T-helper 9 cell (primary cell): ENCODE measurements around the gene OSM.

Source experiments
- DNase-seq: peaks from one replicate; pipeline ENCODE4 v3.0.0-alpha.2; 2020

The OSM gene

GRCh38 chr22:30261134-30261533 is 5.5 kb downstream of the OSM start:
- DNase-seq, result no peak

DNA sequence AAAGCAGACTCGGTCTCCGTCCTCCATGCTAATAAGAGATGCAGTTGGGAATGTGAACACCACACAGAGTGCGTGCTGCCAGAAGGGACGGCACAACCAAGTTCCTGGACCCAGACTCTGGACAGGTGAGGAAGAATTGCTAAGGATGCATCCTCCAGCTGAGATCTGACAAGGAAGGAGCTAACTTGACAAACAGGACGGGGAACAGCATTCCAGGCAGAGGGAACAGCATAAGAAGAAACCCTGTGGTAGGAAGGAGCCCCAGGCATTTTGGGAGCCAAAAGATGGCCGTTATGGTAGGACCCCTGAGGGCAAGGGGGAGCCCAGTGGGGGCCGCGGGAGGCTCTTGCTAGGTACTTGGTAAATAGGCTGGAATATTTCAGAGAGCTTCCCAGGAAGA is 6.0 kb downstream of the OSM start:
- no peak for DNase-seq

DNA sequence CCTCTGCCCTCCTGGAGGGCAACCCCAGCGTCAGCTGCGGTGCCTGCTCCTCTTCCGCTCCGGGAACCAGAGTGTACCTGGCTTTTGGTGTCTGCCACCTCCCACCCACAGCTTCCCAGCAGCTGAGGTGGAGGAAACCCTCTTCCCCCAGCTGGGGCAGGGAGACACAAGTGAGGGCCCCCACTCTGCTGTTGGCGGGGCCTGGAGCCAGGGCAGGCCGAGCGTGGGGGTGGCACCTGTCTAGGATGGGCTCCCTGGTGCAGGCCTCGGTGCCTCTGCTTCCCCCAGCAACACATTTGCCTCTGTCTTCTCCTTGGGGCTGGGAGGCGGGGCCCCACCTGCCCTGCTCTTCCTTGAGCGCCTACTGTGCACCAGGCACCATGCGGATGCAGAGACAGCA is 6.4 kb downstream of the OSM start:
- no peak for DNase-seq

DNA sequence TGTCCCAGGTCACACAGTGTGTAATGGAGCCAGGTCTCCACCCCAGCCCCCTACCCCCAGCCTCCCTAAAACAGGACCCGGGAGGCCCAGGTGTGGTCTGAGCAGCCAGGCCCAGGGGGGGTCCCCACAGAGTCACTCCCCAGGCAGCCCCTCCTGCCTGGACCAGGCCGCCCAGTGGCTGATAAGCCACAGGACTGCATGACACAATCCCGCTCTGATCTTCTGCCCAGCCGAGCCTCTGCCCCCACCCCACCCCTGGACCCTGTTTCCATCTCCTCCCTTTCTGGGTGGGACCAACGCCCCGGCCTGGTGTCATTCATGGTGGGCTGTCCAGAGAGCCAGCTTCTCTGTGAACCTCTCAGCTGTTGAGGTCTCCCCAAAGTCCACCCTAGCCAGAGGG is 12.3 kb downstream of the OSM start:
- no peak for DNase-seq

- no peak for DNase-seq
Measured at GRCh38 chr22:30253205-30253852, 13.3 kb downstream of the OSM start.

GRCh38 chr22:30252411-30253204 is 14.0 kb downstream of the OSM start:
- no peak for DNase-seq

DNA sequence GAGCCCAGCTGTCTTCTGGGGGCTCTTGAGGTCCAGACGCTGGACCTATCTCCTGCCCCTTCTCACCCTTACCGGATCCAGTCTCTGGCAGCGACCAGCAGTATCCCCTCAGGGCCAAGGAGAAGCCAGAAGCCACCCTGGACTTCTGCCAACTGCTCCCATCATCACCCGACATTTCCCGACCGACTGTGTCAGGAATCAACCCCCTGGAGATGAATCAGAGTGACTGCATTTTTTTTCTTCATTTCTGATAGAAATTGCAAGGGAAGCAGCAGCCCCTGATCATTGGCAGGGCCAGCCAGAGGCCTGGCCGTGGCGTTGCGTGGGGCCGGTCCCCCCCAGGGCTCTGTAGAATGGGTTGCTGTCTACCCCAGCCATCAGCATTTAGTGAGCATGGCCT is 14.9 kb downstream of the OSM start:
- DNase-seq, result no peak

DNA sequence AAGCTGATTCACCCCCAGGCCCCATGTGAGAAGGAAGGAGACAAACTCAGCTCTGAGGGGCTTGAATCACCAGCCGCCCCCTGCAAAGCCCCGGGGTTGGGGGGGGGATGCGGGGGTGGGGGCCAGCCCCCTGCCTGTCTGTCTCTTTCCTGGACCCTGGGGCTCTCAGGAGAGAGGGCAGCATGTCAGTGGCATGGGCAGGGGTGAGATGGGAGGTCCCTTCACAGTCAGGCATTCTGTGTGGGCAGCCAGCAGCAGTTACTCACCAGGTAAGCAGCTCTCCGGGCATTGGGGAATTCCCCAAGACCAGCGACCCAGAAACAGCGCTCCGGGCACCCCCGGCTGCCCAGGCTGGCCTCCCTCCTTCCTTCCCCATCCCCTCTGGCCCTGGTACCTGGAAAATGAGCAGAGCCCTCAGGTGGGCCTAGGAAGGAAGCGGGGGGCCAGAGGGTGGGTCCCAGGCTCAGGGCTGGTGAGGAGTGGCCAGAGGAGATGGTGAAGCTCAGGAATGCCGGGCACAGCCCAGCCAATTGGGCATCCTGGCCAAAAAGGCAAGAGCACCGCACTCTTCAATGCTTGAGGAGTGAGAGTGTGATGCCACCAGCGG is 15.9 kb downstream of the OSM start:
- no peak for DNase-seq

DNA sequence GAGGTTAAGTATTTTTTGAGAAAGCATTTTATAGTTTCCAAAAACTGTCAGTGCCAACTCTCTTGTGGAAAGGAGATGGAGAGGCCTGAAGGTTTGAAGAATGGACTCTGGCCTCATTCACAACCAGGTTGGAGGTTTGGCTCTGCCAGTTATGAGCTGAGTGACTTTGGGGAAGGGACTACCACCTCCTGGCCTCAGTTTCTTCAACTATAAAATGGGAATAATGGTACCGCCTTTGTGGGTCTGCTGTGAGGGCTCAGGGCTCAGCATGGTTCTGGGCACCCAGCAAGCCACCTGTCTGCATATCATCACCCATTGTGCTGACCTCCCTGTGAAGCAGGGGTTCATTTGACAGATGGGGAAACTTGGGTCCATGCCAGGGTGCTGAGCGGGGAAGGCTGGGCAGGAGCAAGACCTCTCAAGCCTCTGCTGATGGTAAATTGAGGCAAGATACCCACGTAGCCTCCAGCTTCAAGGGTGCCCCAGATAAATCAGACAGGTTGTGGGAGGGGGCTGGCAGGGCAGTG is 16.5 kb downstream of the OSM start:
- no peak for DNase-seq

DNA sequence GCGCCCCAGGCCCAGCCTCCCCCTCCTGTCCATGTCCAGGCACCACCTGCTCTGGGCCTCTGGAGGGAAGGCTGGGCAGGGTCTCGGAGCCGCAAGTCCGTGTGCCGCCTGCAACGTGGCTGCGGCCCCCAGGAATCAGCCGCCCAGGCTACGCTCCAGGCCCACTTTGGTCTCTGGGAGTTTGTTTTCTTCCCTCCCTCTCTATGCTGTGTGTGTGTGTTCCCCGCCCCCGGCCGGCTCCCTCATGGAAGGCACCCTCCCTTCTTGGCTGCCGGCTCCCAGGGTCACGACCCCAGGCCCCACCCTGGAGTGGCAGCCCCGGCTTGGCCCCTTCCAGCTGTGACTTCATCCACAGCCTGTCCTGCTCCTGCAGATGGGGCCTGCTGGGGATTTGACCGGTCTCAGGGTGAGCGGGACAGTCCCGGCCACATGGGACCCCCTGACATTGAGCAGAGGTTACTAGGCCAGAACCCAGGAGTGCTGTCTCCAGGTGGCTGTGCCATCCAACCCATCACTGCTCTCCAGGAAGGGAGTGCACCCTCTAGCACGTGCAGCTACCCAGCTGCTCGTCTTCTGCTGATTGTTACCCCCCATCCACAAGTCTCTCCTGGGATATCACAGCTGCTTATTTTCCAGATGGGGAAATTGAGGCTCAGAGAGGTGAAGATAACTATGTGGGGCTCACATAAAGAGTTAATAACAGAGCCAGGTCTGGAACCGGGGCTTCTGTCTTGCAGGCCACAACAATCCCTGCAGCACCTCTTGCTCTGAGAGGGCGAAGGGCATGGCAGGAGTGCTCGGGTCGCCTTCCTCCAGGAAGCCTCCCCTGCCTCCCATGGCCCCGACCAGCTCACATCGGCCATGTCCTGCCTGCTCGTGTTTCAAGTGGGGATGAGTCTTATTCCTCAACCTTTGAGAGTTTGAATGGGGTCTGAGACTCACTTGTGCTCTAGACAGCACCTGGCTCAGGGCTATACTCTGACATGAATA is 17.3 kb downstream of the OSM start:
- no peak for DNase-seq

GRCh38 chr22:30248484-30248883 is 18.2 kb downstream of the OSM start:
- no peak for DNase-seq

DNA sequence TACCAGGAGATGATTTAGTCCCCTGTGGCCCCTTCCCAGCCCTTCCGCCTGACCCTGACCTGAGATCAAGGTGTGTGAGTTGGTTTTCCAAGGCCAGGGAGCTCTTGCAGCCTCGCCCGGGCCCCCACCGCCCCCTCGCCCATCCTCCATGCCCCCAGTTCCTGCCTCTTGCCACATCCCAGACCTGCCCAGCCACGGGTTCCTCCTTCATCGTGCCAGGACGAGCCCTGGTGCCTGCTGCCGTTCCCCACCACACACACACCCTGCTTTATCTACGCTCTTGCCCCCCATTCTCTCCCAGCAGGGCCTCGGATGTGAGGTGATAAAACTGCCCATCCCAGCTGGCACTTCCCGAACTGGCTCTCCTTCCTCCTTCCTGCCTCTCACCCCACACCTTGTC is 18.7 kb downstream of the OSM start:
- DNase-seq, result no peak

DNA sequence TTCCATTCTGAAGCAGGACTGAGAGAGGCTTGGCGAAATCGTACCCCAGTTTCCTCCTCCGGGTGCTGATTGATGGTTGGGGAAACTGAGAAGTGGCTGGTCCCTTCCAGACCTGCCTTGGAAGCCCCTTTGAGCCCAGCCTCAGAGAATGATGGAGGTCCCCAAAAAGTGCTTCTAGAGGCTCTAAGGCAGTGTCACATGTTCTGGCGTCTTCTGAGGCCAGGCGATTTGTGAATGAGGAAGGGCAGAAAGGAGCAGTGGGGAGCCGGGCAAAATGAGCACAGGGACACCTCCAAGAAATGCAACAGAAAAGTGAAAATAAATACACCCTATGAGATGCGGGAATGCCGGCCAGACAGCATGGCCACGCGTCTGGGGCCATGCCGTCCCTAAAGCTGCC is 19.1 kb downstream of the OSM start:
- no peak for DNase-seq

- DNase-seq, result no peak
Measured at GRCh38 chr22:30246814-30247376, 19.8 kb downstream of the OSM start.

DNA sequence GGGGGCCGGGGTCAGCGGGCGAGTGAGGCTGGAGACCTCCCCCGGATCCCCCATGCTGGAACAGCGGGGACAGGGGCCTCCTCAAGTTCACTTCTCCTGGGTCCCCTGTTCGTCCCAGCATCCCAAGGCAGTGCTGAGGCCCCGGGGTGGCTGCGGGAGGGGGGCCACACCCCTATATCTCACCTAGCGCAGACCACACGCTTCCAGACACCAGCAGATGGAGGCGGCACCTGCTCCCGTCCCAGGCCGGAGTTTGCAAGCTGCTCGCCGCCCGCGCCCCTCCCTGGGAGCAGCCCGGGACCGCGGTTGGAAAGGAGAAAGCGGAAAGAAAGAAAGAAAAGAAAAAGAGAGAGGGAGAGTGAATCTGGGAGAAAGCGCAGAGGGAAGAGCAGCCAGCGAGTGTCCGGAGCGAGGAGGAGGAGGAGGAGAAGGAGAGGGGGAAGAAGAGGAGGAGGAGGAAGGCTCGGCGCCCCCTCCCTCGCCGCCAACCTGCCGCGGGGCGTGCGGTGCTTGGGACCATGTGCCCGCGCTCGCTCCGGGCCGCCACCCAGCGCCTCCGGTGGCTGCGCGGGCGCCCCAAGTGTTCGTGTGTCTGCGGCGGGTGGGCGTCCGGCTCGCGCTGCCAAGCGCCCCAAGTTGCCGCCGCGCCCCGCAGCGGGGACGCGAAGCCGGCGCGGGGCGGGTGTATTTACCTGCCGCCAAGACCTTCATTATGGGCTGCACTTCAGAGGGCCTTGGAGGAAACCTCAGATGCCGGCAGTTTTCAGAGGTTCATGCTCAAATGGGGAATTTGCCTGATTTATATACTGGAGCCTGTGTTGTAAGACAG is 20.5 kb downstream of the OSM start, which contains the start of gene LIF:
LIF (minus strand) TSS at position 775 of the 829 bp plus-strand sequence; CDS start at position 711, 64 bp downstream.
- peak; percentile 32 for DNase-seq

DNA sequence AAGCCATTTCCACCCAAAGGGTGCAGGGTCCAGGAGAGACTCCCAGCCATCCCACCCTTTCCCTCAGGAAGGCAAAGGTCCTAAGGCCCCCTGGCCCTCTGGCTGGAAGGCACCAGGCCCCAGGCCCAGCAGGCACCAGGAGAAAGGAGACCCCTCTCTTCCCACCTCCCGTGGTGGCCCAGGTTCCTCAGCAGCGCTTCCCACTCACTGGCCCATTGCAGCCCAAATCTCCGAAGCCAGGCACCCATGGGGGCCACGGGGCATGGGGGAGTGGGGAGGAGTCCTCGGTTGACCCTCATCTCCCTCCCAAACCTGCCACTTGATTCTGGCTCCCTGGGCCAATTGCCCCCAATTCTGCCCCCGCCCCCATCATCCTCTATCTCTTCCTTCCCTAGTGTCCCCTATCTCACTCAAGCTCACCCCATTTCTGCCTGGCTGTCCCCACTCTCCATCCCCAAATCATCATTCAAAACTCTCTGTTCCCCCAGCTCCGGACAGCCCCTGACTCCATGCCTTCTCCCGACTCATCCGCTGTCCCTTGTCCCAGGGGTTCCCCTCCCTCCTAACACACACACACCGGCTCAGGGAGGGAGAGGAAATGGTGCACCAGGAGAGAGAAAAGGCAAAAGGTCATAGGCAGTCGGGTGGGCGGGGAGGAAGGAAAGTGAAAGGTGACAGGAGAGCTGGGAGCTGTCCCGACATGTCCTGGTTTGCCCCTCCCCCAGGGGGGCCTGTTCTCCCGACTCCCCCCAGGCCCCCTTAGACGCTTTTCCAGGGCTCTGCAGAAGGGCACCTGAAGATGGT is 21.3 kb downstream of the OSM start:
- DNase-seq, result no peak

GRCh38 chr22:30244641-30245040 is 22.0 kb downstream of the OSM start:
- no peak for DNase-seq

DNA sequence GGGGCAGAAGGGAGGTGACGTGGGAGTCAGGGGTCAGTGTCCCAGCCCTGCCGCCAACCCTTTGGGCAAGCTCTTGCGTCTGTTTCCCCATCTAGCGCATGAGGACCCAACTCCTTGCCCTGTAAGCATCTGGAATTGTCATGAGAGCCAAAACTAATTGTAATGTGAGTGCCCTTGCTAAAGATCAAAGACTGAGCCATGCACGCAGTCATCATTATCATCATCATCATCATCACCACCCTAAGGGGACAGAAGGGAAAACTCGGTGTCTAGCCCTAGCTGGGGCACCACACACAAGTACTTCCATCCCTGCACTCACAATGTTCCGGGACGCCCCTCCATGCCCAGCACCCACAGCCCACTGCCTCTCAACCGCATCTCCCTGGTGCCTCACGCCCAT is 22.6 kb downstream of the OSM start:
- DNase-seq, result no peak

- no peak for DNase-seq
Measured at GRCh38 chr22:30243661-30244060, 23.0 kb downstream of the OSM start.
